HG03060 (cell line): Measurements from ENCODE around the gene SDK2.
"Not testable (repeated sequence)": the region's sequence is repeated elsewhere in the genome, so short reads cannot be mapped to it uniquely, and the experiment has no call there.

Experiments
- ATAC-seq: cut with Tn5 transposase; IDR thresholded peaks from one replicate; pipeline ENCODE4 v1.9.1; 2021; ENCODE audit warnings: low read depth, moderate number of reproducible peaks; ENCODE audit not compliant: unreplicated experiment

Gene SDK2

DNA sequence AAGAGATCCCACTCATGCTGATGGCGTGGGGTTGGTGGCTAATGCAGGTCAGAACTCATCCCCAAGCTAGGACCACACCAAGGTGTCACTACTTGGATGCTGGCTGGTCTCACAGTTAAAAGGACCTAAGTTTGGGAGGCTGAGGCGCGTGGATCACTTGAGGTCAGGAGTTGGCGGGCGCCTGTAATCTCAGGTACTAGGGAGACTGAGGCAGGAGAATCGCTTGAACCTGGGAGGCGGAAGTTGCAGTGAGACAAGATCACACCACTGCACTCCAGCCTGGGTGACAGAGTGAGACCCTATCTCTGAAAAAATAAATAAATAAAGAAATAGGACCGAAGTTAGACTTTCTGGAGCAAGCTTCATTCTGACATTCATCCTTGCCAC, 325.8 kb downstream of the SDK2 start:
- no peak for ATAC-seq

DNA sequence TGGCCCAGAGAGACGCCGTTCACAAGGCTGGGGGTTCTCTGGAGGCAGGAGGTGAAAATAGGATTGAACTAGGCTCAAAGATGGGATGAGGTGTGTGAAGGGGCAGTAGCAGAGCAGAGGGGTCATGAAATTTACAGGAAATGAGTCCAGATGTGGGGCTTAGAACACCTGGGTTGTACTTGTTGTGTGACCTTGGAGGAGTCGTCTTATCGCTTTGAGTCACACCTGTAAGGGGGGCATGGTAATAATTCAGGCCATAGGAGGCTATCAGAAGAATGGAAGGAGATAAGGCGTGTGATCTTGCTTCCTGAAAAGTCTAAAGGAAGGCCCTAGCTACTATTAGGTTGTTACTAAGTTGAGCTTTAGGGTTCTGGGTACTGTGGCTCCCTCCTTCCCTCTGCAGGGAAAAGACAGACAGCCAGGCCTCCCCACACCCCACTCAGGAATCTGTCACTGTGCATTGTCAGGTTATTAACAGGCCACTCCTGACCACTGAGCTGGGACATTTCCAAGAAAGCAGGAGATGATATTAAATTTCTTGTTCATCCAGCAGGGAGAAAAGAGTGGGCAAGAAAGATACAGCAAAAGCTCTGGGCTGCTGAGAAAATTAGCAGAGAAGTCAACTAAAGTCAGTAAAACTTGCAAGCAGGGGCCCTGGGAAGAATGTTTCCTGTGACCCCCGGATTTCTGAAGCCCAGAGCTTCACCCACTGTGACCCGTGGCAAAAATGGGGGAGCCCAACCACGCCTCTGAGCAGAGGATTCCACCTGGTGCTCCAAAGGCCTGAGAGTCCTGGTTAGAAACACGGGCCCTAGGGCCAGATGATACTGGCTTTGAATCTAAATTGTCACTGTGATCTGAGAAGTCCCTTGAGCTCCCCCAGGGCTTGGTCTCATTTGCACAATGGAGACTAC, 326.5 kb downstream of the SDK2 start:
- ATAC-seq: peak; percentile 12

DNA sequence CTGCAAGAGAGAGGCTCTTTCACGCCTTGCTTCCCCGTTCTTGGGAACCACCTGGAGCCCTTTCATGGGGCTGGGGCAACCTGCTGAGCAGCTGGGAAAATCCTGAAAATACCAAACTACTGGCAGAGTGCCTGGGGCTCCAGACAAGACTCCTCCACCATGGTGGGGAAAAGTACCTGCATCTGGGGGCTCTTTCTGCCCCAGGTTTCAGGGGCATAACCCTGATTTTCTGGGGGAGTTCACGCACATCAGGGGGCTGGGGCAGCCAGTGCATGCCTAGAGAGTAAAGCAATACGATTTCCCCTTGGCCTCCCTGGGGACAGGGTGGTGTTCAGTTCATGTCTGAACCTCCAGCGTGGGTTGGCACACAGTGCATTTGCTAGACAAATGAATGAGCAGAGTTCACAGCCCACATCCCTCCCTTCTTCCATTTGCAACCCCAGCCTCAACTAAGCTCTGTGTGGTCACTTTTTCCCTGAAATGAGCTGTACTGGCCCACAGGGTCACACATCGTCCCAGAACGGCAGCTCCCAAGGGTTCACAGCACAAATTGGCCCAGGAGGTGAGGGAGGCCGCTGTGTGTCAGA, 327.2 kb downstream of the SDK2 start:
- peak; percentile 51 for ATAC-seq

DNA sequence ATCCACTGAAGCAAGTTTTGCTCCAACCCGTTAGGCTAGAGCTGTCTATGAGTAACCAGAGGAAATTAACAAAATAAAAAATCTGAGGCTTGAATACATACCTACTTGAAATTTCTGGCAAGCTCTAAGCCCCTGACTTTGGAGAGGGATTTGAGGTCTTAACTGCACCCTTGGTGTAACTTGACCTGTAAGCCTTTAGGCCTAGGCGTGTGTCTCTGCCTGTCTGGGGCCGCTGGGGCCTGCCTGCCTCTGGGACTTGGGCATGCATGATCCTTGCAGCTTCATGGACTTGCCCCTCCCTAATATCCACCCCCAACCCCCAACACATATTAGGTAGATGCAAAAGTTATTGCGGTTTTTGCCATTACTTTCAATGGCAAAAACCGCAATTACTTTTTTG, 328.8 kb downstream of the SDK2 start:
- ATAC-seq: no peak

DNA sequence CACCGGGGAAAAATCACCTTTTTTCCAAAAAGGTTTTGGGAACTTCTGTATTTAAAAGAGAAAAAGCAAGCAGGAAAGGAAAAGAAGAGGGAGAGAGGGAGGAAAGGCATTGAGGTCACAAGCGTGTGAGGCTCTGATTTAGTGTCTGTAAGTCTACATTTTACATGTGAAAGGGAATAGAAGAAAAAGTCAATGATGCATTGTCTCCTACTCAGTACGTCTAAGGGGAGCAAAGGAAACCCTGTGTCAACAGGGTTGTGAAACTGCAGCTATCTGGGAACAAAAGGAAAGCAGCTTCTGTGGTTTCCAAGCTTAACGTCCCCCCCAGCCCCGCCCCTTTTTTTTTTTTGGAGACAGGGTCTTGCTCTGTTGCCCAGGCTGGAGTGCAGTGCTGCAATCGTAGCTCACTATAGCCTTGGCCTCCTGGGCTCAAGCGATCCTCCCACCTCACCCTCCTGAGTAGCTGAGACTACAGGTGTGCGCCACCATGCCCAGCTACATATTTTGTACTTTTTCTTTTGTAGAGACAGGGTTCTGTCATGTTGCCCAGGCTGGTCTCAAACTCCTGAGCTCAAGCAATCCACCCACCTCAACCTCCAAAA, 330.6 kb downstream of the SDK2 start:
- ATAC-seq: no peak

DNA sequence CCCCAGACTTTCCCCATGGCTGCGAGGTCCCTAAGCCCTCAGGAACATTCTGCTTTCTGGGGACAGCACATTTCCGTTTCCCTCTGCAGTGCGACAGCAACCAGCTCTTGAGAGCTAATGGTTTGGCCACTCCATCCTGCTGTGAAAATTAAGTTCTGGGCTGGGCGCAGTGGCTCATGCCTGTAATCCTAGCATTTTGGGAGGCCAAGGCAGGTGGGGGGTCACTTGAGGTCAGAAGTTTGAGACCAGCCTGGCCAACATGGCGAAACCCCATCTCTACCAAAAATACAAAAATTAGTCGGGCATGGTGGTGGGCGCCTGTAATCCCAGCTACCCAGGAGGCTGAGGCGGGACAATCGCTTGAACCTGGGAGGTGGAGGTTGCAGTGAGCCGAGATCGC, 331.4 kb downstream of the SDK2 start:
- ATAC-seq: not testable (repeated sequence)

DNA sequence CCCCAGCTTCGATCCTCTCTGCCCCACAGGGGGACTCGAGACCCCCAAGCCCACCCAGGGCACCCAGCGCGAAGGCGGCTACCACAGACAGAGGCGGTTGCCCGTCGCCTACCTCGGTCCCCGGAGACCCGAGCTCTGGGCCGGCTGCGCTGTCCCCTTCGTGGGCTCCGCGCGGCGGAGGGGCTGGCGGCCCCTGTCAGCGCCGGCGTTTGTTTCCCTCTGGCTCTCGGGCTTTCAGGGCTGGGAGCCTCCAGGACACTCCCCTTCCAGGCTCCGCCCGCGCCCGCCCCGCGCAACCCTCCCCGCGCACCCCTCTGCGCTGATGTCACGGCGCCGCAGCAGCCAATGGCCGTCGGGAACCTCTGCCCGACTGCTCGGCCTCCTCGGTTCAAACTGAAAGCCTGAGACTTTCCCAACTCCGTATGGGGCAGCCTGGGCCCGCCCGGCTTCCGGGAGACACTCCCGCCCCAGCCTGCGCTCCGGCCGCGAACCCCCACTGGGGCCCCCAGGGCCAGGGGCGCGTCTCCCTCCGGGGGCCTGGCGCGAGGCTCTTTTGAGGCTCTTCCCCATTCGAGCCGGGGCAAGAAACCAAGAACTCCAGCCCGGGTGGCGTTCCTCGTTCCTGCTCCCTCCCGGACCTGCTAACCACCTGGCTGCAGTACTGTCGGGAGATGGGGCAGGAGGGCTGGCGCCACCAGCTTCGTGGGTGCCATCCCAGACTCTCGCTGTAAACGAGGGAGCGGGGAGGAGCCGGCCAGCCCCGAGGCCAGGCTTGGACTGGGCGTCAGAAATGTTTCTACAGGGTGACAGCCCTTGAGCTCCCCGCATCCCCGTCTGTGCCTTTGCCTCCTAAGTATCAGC, 332.2 kb downstream of the SDK2 start, which contains the start of gene CDC42EP4:
TSS of gene CDC42EP4 (minus strand) at position 221 of the 861 bp plus-strand sequence. CDS start 25,501 bp downstream, outside the sequence.
- ATAC-seq: peak; percentile 54

DNA sequence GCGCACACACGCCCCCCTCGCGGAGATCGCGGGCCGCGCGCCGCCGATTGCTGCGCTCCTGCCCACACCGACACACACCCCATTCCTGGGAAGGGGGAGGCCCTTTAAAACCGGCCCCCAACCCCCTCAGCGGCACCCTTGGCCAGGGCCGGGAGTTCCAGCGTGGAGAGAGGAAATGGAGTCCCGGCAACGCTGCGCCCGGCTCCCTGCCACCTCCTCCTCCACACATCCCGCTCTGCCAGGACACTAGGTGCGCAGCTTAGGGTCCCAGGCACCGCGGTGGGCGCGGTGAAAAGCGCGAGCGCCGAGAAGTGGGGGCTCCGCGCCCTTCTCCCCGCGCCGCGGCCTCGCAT, 332.8 kb downstream of the SDK2 start:
- ATAC-seq: no peak

DNA sequence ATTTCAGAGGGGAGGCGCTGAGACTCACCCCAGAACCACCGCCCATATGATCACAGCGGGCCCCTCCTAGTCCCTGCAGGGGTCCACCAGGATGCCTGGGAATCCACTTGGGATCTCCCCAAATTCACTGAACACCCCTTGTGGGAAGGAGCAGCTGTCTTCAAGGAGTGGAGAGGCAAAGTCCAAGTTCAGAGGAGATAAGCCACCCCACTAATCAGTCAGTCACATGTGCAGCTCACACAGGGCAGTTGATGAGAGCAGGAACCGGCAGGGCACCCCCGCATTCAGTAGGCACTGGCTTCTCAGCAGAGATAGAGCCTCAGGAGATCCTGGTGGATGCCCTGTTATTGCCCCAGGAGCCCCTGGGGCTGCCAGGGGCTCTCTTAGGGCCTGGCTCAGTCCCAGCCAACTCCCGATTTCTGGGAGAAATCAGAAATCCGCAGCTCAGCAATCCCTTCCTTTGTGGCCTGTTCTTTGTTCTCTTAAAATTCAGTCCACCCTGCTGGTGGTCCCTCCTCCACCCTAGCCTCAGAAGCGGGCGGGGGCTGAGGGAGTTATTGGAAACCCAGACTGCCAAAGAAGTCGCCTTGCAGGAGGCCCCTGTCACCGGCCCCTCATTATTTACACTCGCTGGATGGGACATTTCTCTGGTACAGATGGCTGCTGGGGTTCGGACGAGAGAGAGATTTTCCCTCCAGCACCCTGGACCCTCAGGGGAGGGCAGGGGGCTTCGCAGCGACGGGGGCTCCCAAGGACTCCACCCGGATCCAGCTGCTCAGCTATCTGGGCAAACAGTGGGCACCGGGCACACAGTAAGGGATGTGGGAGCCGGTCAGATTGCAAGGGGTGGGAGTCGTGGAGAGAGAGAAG, 334.3 kb downstream of the SDK2 start:
- ATAC-seq: no peak

DNA sequence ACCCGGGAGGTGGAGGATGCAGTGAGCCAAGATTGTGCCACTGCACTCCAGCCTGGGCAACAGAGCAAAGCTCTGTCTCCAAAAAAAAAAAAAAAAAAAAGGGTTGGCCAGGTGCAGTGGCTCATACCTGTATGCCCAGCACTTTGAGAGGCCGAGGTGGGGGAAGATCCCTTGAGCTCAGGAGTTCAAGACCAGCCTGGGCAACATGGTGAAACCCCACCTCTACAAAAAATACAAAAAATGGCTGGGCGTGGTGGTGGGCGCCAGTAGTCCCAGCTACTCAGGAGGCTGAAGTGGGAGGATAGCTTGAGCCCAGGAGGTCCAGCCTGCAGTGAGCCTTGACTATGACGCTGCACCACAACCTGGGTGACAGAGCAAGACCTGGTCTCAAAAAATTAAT, 335.3 kb downstream of the SDK2 start:
- not testable (repeated sequence) for ATAC-seq

DNA sequence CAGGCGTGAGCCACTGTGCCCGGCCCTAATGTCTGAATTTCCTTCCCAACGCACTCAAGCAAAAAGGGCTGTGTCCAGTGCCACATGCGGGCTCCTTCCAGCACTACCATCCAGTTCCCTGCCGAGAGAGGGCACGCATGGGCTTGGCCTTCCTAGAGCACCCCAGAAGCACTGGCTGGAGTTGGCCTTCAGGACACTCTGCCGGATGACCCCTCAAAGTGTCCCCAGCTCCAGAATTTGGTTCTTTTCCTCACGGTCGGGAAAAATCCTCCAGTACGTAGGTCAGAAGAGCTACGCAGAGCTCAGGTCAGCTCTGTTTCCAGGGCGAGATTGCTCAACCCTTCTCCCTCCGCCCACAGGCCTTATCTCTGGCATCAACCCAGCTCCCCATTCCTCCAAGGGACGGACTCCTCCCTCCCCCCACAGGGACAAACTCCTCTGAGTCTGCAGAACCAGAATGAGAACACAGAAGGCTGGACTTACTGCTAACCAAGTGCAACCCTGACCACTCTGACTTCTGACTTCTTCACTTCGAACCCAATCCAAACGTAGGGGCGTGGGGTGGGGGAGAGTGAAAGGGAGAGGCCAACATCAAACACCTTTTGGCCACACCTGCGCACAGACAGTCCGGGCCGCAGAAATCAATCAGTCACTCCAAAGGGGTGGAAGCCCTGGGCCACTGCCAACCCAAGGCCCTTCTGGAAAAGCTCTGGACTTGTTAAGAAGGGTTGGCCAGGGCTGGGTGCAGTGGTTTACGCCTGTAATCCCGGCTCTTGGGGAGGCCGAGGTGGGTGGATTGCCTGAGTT, 336.0 kb downstream of the SDK2 start:
- no peak for ATAC-seq

DNA sequence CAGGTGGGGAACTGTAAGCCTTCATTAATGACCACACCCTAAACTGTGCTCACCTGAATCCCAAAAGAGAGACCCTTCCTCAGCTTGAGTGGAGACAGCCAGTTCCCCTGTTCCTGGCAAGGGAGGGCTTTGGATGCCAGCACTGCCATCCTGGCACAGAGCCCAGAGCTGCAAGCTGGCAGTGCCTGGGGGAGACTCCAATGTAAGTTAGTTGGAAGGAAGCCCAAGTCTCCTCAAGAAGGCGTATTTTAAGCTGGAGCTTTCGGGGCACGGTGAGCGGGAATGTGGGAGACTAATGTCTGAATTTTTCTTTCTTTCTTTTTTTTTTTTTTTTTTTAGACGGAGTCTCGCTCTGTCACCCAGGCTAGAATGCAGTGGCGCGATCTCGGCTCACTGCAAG, 337.1 kb downstream of the SDK2 start:
- ATAC-seq: no peak

DNA sequence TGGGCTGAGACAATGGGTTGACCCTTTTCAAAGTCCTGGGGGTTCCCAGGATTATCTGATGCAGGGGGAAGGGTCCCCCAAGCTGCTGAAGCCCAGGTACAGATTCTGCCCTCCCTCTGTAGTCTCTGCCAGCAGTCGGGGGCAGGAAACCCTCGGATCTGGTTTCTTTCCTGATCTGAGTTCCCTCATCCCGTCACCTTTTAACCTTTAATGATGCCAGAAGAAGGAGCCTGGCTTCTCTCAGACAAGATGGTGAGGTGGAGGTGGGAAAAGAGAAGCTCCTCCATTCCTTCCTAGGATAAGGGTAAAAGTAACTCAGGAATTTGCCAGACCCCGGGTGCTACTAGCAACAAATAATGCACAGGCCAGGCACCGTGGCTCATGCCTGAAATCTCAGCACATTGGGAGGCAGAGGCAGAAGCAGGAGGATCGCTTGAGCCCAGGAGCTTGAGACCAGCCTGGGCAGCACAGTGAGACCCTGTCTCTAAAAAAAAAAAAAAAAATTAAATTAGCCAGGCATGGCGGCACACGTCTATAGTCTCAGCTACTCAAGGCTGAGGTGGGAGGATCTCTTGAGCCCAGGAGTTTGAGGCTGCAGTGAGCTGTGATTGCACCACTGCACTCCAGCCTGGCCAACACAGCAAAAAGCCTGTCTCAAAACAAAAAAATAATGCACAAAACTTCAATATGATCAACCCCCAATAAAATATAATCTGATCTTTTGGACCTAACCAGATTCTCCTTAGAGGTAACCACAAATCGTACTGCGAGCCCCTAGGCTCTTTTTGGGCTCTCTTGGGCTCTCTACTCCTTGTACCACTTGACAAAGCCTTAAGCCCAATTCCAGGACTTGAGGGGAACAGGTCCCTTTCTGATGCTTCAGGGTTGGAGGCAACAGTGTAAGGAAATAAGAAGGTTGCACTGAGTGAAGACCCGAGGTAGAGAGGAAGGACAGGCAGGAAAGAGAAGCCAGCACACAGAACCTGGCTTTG, 338.1 kb downstream of the SDK2 start:
- no peak for ATAC-seq

DNA sequence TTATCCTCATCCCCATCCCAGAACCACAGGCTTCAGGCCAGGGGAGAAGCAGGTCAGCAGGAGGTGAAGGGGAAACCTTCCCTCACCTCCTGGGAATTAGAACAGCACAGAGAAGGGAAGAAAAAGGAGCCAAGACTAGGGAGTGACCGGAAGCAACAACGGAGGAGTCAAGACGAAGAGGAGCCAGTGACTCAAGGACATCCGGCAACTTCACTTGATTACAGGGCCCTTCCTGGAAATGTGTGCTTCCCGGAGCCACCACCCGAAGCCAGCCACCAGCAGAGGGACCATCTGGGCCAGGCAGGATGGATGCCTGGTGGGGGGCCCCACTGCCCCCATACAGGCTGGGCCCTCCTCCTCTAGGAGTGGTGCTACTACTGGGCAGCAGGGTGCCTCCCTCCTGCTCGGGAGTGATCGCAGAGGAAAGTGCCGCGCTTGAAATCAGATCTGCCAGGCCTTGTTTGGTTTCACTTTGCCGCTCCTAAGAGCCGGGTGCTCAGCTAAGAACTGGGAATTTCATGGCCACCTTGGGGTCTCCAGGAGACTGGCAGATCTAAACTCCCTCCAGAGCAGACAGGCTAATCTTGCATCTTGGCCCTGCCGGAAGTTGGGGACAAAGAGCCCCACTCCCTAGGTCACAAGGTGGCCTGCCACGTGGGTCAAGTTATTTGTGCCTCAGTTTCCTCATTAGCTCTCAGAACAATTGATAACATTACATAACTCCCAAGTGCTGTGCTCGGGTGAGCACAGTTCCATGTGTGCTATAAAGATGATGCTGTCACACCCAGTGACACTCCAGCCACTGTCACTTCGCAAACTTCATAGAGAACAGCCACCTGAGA, 339.1 kb downstream of the SDK2 start:
- no peak for ATAC-seq

DNA sequence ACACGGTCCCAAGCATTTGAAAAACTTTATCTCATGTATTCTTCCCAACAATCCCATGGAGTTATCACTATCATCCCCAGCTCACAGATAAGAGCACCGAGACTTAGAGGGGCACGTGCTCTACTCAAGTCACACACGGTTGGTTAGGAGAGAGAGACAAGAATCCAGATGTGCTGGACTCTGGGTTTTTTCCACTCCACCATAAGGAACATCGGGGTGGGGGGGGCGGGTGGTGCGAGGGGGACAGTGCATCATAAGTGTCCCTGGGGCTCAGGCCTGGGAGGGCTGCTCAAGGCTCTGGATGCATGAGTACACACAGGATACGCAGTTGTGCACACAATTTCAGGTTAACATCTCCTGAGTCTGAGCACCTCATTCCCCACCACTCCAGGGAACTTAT, 339.8 kb downstream of the SDK2 start:
- no peak for ATAC-seq

DNA sequence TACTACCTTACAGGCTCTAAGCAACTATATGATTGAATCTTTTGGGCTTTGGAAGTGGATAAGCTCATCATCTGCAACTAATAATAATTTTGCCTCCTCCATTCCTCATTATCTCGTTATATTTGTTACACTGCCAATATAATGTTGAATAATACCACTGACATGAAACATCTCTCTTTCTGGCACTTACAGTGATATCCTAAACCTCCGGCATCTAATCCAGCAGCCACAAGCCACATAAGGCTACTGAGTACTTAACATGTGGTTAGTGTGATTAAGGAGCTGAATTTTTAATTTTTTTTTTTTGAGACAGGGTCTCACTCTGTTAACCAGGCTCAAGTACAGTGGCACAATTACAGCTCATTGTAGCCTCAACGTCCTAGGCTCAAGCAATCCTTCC, 342.1 kb downstream of the SDK2 start:
- ATAC-seq: no peak

DNA sequence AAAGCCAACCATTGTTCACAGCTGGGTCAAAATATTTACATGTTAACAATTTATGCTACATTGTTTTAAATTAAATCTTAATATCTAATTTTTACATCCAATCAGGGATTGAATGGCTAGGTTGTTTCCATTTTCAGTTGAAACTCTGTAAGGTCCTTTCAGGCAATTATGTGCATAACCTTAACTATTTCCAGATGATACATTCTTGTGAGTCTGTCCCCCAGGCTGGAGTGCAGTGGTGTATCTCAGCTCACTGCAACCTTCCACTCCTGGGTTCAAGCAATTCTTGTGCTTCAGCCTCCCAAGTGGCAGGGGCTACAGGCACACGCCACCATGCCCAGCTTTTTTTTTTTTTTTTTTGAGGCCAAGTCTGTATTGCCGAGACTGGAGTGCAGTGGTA, 342.9 kb downstream of the SDK2 start:
- no peak for ATAC-seq
